HG02938 (cell line): ENCODE data around the gene ZNF331.

Source experiments
- ATAC-seq: cut with Tn5 transposase; IDR thresholded peaks from one replicate; pipeline ENCODE4 v1.9.1; 2021; ENCODE audit warnings: mild to moderate bottlenecking, moderate library complexity; ENCODE audit not compliant: unreplicated experiment

The ZNF331 gene

GRCh38 chr19:53555352-53555751 lies 17.4 kb downstream of the ZNF331 start:
- ATAC-seq: no peak

GRCh38 chr19:53571339-53571738 lies 33.4 kb downstream of the ZNF331 start:
- no peak for ATAC-seq

- ATAC-seq: no peak
Measured at GRCh38 chr19:53576941-53577653, 39.2 kb downstream of the ZNF331 start.

- ATAC-seq: no peak
Measured at GRCh38 chr19:53577968-53578367, 40.0 kb downstream of the ZNF331 start.

DNA sequence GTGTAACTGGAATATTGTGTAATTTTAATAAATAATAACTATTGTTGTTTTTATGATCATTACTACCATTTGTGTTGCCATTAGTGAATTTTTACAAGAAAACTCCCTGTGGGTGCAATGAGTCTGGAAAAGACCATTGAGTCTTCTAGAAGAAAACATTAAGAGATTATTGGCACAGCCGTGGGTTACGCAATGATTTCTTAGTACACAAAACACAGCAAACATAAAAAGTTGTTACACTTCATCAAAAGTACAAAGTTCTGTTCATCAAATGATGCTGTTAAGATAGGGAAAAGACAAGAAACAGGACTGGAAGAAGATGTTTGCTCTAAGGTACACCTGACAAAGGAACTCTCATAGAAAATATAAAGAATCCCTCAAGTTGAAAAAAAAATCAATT lies 41.6 kb downstream of the ZNF331 start:
- no peak for ATAC-seq

GRCh38 chr19:53580871-53581835 lies 43.2 kb downstream of the ZNF331 start:
- ATAC-seq: no peak

GRCh38 chr19:53581871-53582279 lies 43.9 kb downstream of the ZNF331 start:
- no peak for ATAC-seq

- ATAC-seq: no peak
Measured at GRCh38 chr19:53583181-53583580, 45.2 kb downstream of the ZNF331 start.

DNA sequence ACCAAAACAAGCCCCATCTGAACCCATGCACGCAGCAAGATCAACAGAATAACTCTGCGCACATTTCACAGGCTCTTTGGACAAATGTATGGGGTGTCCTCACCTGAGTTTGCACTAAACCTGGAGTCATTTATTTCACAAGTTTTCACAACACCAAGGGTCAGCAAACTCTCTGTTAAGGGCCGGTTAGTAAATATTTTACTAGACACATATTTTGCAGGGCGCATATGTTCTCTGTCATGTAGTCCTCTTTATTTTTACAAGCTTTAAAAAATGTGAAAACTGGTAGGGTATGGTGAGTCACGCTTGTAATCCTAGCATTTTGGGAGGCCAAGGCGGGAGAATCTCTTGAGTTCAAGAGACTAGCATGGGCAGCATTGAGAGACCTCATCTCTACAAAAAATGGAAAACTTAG lies 48.3 kb downstream of the ZNF331 start:
- ATAC-seq: no peak

GRCh38 chr19:53594811-53595509 lies 57.0 kb downstream of the ZNF331 start:
- no peak for ATAC-seq

- no peak for ATAC-seq
Measured at GRCh38 chr19:53595510-53595867, 57.5 kb downstream of the ZNF331 start.

- ATAC-seq: no peak
Measured at GRCh38 chr19:53596056-53596455, 58.1 kb downstream of the ZNF331 start.

DNA sequence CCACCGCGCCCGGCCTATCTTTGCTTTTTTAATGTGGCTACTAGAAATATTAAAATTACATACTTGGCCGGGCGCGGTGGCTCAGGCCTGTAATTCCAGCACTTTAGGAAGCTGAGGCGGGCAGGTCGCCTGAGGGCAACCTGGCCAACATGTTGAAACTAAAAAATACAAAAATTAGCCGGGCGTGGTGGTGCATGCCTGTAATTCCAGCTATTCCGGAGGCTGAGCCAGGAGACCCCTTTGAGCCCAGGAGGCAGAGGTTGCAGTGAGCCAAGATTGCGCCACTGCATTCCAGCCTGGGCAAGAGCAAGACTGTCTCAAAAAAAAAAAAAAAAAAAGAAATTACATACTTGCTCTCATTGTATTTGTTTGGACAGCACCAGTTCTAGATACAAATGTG lies 59.1 kb downstream of the ZNF331 start:
- ATAC-seq: no peak

DNA sequence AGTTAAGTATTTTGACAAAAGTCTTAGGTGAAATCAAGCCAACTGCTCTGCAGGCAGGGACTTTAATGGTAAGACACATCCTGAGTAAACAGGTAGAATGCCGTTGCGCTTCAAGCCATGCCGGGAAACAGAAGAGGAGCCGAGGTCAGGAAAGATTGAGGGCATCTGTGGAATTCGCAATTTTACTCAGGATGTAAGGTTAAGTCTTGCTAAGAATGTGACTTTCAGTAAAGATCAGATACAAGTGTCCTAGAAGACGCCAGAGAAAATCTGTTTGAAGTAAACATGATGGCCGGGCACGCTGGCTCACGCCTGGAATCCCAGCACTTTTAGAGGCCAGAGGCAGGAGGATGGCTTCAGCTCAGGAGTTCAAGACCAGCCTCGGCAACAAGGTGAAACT lies 60.4 kb downstream of the ZNF331 start:
- ATAC-seq: no peak

DNA sequence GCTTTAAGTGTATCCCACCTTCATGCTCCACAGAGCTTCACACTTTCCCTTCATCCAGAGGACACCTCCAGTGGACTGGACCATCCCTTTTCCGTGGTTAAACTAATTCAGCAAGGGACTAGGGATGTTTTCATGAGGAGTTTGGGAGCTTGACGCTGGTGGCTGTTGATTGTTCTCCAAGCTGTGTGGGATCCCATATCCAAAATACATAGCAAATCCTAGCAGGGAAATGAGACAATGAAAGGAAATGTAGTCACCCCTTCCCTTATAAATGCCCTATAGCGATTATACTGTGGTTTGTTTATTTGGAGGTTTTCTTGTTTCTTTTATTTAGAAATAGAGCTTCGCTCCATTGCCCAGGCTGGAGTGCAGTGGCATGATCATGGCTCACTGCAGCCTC lies 62.3 kb downstream of the ZNF331 start:
- no peak for ATAC-seq

DNA sequence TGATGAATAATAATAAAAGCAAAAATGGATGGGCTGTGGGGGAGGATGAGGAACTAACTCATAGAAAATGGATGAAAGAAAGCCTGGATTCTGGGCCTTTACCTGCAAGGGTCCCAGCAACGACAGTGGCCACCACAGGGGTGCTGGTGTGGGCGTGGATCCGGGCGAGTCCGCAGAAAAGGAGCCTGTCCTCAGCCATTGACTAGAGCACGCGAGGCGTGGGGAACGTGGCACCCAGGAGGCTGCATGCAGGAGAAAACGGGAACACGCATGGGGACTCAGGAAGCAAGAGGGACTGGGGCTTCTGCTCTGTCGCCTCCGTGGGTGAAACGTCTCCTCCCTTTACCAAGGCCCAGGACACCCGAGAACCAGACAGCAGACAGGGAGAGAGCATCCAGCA lies 68.1 kb downstream of the ZNF331 start:
- ATAC-seq: no peak

DNA sequence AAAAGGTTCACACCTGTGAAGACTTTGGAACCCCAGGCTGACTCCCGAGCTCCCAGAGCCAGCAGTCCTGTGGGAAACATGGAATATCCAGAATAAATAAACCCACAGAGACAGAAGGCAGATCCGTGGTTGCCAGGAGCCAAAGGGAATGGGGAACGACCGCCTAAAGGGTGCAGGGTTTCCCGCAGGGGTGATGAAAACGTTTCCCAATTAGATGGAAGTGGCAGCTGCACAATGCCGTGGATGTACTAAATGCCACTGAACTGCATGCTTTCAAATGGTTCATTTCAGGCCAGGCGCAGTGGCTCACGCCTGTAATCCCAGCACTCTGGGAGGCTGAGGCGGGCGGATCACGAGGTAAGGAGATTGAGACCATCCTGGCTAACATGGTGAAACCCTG lies 70.4 kb downstream of the ZNF331 start:
- ATAC-seq: no peak

- no peak for ATAC-seq
Measured at GRCh38 chr19:53612762-53613526, 75.0 kb downstream of the ZNF331 start.

DNA sequence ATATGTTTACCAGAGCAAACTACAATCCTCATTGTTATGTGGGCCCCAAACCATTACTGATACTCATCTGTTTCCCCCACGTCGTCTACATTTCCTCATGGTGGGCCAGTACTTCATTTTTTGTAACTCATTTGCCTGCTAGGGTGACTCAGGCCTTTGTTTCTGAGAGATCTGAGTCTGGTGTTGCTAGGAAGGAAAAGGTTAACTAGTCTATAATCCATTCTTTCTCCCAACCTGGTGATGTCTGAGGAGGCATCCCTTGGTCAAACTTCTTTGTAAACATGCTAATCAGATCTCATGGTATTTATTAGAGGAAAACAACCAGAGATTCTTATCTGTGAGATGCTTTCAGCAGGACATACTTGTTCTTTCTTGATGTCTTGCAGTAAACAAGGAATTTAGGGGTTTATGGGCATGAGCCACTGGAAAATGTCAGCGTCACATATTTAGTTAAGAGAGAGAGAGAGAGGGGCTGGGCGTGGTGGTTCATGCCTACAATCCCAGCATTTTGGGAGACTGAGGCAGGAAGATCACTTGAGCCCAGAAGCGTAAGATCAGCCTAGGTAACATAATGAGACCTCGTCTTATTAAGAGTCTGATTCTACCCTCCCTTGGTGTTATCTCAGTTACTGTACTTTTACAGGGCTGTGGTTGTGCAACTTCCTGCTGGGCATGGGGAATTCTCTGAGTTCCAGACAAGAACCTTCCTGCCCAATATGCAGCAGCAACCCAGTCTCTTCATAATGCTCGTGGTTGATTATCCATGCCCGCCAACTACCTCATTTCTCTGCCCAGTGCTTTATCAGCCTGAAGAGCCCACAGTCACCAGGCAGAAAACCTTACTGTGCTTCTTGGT lies 84.2 kb downstream of the ZNF331 start:
- no peak for ATAC-seq
